HFFc6 (cell line): ENCODE results near the gene MYORG. TPM values are rescaled to one million over a fixed set of nuclear protein-coding genes. Genes with fewer than 3 reads are reported as not detected.

Experiments
- DNase-seq: peaks from one replicate; pipeline ENCODE4 v3.0.0-alpha.2; 2018
- H3K27ac Mint-ChIP-seq: 2 replicates; pipeline ENCODE4 v1.8.0; 2020; ENCODE audit warnings: mild to moderate bottlenecking, mixed read lengths
- H3K27me3 Mint-ChIP-seq: 2 replicates; pipeline ENCODE4 v1.8.0; 2021; ENCODE audit warnings: mild to moderate bottlenecking, moderate library complexity, mixed read lengths; ENCODE audit not compliant: insufficient read depth
- H3K36me3 Mint-ChIP-seq: 2 replicates; pipeline ENCODE4 v1.8.0; 2021; ENCODE audit warnings: low read depth, mixed read lengths
- H3K4me1 Mint-ChIP-seq: 2 replicates; pipeline ENCODE4 v1.8.0; 2020; ENCODE audit warnings: low read depth, mixed read lengths
- H3K4me3 Mint-ChIP-seq: 2 replicates; pipeline ENCODE4 v1.8.0; 2020; ENCODE audit warnings: mild to moderate bottlenecking, moderate library complexity, mixed read lengths
- H3K9me3 Mint-ChIP-seq: 2 replicates; pipeline ENCODE4 v1.8.0; 2020; ENCODE audit warnings: mild to moderate bottlenecking, mixed read lengths
- CTCF ChIP-seq: fragments of 200-600 bp; sonication (generic); IDR thresholded peaks from 2 replicates; pipeline ENCODE4 v1.5.0; 2021; ENCODE audit warnings: antibody characterized with exemption, mild to moderate bottlenecking
- total RNA-seq, 6 experiments: library from RNA; stranded (reverse); fragmentation: NEBNext Ultra II Directional; extraction: Animal tissue kit (Norgen Biotek cat#: 25700); gene quantifications; 2 replicates in 1 of 6; 3 replicates in 5 of 6; pipeline ENCODE4 v1.2.3, GENCODE V29; 2021

The MYORG gene
- total RNA-seq, 6 experiments from 2014 or later: 0.96 to 2.2 (median 1.4) TPM

- peaks cover 18% of the 10 kb centered on the region for H3K4me1 Mint-ChIP-seq
- H3K9me3 Mint-ChIP-seq: no peaks in the 10 kb centered on the region
- no peak for TF ChIP-seq CTCF
- peaks cover 7% of the 10 kb centered on the region for H3K36me3 Mint-ChIP-seq
- H3K27me3 Mint-ChIP-seq: no peaks in the 10 kb centered on the region; the same call in 1 of the 2 replicates
- H3K27ac Mint-ChIP-seq: no peak overlapping the region
- no peak overlapping the region for H3K4me3 Mint-ChIP-seq
- no peak for DNase-seq
These were observed 24.2 kb upstream of the MYORG start for GRCh38 chr9:34400686-34401602.

DNA sequence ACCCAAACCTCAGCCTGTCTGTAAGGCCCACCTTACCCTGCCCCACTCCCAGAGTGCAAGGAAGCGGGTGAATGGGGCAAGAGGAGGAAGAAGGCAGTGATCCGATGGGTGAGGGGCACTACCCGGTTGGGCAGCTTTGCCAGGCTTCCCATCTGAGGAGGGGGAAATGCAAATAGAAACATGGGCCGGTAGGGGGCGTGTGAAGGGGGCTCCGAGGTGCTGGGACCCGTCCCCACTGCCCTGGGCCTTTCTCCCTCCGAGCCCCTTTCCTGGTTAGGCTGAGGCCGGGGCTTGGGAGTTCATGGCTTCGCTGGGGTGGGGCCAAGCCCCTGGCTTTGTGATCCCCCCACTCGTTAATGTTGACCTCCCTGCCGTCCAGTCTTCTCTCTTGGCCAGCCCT lies 23.6 kb upstream of the MYORG start:
- no peak overlapping the region for H3K4me3 Mint-ChIP-seq
- no peak for DNase-seq
- H3K27ac Mint-ChIP-seq: no peak overlapping the region
- no peaks in the 10 kb centered on the region; the same call in 1 of the 2 replicates for H3K27me3 Mint-ChIP-seq
- H3K36me3 Mint-ChIP-seq: peaks cover 7% of the 10 kb centered on the region
- no peaks in the 10 kb centered on the region for H3K9me3 Mint-ChIP-seq
- TF ChIP-seq CTCF: no peak
- H3K4me1 Mint-ChIP-seq: peaks cover 11% of the 10 kb centered on the region

- no peaks in the 10 kb centered on the region; the same call in 1 of the 2 replicates for H3K27me3 Mint-ChIP-seq
- peaks cover 11% of the 10 kb centered on the region for H3K4me1 Mint-ChIP-seq
- no peak for DNase-seq
- no peak overlapping the region for H3K27ac Mint-ChIP-seq
- TF ChIP-seq CTCF: no peak
- no peaks in the 10 kb centered on the region for H3K9me3 Mint-ChIP-seq
- H3K4me3 Mint-ChIP-seq: no peak overlapping the region
- peaks cover 7% of the 10 kb centered on the region for H3K36me3 Mint-ChIP-seq
These were observed 23.0 kb upstream of the MYORG start for GRCh38 chr9:34399729-34400128.

DNA sequence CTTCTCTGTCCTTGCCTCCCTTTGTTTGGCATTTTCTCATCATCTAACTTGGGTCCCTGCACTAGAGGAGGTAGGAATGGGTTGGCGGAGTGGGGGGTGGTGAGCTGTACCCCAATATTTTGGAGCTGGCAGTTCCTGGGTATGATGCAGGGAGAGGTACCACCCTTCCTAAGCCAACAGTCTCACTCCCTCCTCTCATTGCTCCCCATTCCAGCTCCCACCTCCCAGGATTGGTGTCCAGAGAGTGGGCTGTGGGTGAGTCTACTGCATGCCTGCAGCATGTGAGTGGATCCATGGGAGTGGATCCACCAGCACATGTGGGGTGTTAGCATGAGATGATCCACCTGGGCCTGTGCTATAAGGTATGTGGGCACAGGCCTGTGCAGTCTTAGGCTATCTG lies 22.2 kb upstream of the MYORG start:
- H3K27ac Mint-ChIP-seq: no peak overlapping the region
- TF ChIP-seq CTCF: no peak
- no peak for DNase-seq
- no peak overlapping the region for H3K4me3 Mint-ChIP-seq
- H3K4me1 Mint-ChIP-seq: peaks cover 8% of the 10 kb centered on the region
- no peaks in the 10 kb centered on the region for H3K27me3 Mint-ChIP-seq
- H3K9me3 Mint-ChIP-seq: no peaks in the 10 kb centered on the region
- peaks cover 4% of the 10 kb centered on the region for H3K36me3 Mint-ChIP-seq

DNA sequence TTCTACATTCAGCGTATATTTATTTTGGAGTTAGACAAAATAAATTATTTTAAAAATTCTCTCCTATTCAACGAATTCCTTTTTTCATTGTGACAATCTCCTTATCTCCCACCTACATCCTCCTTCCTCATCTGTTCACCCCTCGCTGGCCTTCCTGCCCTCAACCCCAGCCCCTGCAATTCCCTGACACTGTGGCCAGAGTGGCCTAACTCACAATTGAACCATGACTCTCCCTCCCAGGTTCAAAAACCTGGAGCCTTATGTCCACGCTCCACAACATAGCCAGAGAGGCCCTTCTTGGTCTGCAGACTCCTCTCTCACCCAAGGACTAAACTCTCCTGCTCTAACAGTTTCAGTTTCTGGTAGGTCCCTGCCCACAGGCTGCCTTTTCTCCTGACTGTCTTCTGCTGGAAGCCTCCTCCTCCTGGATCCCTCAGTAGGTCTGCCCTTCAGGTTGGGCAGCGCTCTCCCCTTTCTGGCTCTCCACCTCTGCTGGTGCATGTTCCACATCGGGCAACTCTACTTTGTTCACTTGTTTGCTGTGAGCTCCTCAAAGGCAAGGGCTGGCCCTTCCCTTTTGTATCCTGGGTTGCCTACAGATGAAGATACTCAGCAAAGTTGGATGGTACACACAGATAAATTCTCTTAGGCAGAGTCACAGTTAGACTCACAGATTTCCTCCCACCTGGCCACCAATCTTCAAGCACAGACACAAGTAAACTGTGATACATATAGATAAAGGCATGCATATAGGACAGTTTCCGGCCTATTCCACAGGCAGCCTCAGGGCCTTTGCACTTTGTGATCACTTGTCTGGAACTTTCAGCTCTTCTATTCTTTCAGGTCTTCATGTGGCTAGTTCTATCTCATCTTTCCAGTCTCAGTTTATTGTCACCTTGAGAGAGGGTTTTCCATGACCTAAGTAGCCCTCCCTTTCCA lies 19.8 kb upstream of the MYORG start:
- Mint-ChIP-seq H3K4me1 (no peaks in the 10 kb centered on the region), H3K27ac (no peak overlapping the region), H3K9me3 (no peaks in the 10 kb centered on the region), H3K36me3 (no peaks in the 10 kb centered on the region), H3K4me3 (no peak overlapping the region), H3K27me3 (no peaks in the 10 kb centered on the region; the same call in 1 of the 2 replicates)
- no peak for TF ChIP-seq CTCF
- no peak for DNase-seq
